Measurements from ENCODE around the gene FAR2. TPM values are rescaled to one million over a fixed set of nuclear protein-coding genes. Genes with fewer than 3 reads are reported as not detected.

FAR2 gene
- total RNA-seq, 1 donor from 2014 or later = 9.0 TPM

DNA sequence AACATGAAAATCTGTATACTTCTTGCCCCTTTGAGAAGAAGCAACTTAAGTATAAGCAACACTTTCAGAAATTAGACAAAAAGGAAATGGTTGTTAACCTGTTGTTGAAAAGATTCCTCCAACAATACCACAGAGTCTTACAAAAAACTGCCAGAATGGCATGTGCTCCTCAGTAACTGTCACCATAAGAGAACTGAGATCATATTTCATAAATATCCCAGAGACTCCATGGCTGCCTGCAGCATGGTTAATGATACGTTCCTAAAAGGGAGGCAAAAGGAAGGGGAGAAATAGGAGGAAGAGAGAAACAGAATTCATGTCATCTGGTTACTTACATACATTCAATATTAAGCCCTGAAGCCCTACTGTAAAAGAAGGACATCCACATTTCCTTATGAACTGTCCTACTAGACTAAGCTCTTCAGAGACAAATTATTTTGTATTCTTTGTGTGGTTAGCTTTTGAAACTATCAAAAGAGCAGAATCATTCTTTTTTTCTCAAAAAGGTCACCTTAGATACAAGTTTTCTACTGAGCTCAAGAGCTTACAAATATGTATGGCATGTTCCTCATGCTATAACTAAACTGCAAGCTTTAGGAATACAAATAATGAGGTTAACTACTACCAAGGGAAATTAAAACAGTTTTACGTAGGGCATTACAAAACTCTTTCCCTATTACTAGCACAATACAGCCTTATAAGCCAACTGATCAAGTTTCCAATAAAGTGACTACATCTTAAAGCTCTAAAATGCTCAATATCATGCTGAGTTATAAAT is 194.1 kb downstream of the FAR2 start:
- TF ChIP-seq, protein P1, sequence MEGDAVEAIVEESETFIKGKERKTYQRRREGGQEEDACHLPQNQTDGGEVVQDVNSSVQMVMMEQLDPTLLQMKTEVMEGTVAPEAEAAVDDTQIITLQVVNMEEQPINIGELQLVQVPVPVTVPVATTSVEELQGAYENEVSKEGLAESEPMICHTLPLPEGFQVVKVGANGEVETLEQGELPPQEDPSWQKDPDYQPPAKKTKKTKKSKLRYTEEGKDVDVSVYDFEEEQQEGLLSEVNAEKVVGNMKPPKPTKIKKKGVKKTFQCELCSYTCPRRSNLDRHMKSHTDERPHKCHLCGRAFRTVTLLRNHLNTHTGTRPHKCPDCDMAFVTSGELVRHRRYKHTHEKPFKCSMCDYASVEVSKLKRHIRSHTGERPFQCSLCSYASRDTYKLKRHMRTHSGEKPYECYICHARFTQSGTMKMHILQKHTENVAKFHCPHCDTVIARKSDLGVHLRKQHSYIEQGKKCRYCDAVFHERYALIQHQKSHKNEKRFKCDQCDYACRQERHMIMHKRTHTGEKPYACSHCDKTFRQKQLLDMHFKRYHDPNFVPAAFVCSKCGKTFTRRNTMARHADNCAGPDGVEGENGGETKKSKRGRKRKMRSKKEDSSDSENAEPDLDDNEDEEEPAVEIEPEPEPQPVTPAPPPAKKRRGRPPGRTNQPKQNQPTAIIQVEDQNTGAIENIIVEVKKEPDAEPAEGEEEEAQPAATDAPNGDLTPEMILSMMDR (IDR thresholded peaks at IDR 0.05; ENCODE audit: insufficient read depth, low read length, poor library complexity, severe bottlenecking) = no peak
- H3K4me3 ChIP-seq (ENCODE audit: low read depth, low read length) = no peak overlapping the region
- no peak for DNase-seq (ENCODE audit: low read depth)
- H3K27me3 ChIP-seq (ENCODE audit: control insufficient read depth, insufficient read depth, low read length) = no peaks in the 10 kb centered on the region
- no peaks in the 10 kb centered on the region for H3K36me3 ChIP-seq (ENCODE audit: control insufficient read depth, insufficient read depth, low read length)

DNA sequence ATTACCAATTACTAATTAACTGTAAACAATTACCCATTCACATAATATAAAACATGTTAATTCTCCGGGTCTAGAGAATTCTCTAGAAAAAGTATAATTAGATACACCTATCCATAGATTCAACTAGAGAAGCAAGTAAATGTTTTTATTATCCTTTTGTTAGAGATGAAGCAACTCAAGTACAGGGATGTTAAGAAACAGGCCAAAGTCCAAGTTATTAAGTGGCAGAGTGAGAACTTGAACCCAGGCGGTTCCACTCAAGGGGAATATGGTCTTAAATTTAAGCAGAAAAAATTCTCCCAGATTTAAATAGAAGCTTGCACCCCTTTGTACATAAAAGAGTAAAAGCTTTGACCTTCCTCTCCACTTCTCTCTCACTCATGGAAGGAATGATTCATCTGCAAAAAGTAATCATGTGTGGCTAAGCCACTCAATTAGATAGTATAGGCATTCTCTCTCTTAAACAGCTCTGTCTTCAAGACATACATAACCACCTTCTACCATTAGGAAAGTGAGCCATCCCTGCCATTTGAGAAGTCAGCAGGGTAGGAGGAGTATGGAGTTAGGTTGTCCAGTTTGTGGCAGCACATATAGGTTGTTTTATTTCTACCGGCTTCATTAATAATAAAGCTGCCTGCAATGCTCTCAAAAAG is 197.8 kb downstream of the FAR2 start:
- H3K36me3 ChIP-seq (ENCODE audit: control insufficient read depth, insufficient read depth, low read length) = no peaks in the 10 kb centered on the region
- TF ChIP-seq, protein P1 (IDR thresholded peaks at IDR 0.05; ENCODE audit: insufficient read depth, low read length, poor library complexity, severe bottlenecking) = no peak
- no peak overlapping the region for H3K4me3 ChIP-seq (ENCODE audit: low read depth, low read length)
- peak; percentile 2 for DNase-seq (ENCODE audit: low read depth)
- H3K27me3 ChIP-seq (ENCODE audit: control insufficient read depth, insufficient read depth, low read length) = no peaks in the 10 kb centered on the region

DNA sequence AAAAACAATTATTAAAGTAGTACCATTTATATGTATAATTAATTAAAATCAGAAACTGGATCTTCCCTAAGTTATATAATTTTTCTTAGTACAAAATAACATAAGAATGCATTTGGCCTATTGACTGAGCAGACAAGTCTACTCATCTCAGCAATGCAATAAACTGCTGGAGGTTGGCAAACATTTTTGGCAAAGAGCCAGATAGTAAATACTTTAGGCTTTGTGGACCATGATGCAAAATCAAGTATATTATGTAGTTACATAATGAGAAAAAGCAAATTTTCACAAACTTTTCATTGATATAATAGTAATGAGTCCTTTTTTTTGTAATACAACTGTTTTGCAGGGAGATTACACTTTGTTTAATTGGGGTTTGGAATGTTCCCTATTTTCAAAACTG is 201.0 kb downstream of the FAR2 start:
- Histone ChIP-seq H3K27me3 (ENCODE audit: control insufficient read depth, insufficient read depth, low read length) (no peaks in the 10 kb centered on the region), H3K36me3 (ENCODE audit: control insufficient read depth, insufficient read depth, low read length) (no peaks in the 10 kb centered on the region), H3K4me3 (ENCODE audit: low read depth, low read length) (no peak overlapping the region)
- DNase-seq (ENCODE audit: low read depth) = peak; percentile 2
- TF ChIP-seq, protein P1 (IDR thresholded peaks at IDR 0.05; ENCODE audit: insufficient read depth, low read length, poor library complexity, severe bottlenecking) = no peak

DNA sequence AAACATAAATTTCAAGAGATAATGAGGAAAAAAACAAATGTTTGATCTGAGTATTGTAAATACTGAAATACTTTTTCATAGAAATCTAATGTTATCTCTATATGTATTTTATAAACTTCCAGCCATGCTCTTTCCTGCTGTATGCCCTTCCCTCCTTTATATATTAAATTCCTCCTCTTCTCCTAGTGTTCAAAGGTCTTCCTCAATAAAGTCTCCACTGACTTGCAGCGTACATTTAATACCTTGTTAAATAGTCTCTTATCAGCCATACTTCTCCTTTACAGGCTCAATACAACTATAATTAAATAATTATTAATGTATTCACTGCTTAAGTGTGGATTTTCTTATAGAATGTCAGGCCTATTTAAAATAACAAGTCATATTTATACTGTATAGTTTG is 205.9 kb downstream of the FAR2 start:
- H3K27me3 ChIP-seq (ENCODE audit: control insufficient read depth, insufficient read depth, low read length) = no peaks in the 10 kb centered on the region
- TF ChIP-seq, protein P1 (IDR thresholded peaks at IDR 0.05; ENCODE audit: insufficient read depth, low read length, poor library complexity, severe bottlenecking) = no peak
- no peak for DNase-seq (ENCODE audit: low read depth)
- no peak overlapping the region for H3K4me3 ChIP-seq (ENCODE audit: low read depth, low read length)
- no peaks in the 10 kb centered on the region for H3K36me3 ChIP-seq (ENCODE audit: control insufficient read depth, insufficient read depth, low read length)

DNA sequence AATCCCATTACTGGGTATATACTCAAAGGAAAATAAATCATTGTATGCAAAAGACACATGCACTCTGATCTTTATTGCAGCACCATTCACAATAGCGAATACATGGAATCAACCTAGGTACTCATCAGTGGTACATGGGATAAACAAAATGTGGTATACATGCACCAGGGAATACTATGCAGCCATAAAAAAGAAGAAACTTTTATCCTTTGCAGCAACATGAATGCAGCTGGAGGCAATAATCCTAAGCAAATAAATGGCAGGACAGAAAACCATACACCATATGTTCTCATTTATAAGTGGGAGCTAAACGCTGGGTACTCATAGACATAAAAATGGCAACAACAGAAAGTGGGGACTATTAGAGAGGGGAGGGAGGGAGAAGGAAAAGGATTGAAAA is 216.0 kb downstream of the FAR2 start:
- Histone ChIP-seq H3K27me3 (ENCODE audit: control insufficient read depth, insufficient read depth, low read length) (no peaks in the 10 kb centered on the region), H3K4me3 (ENCODE audit: low read depth, low read length) (no peak overlapping the region), H3K36me3 (ENCODE audit: control insufficient read depth, insufficient read depth, low read length) (no peaks in the 10 kb centered on the region)
- TF ChIP-seq, protein P1 (IDR thresholded peaks at IDR 0.05; ENCODE audit: insufficient read depth, low read length, poor library complexity, severe bottlenecking) = no peak
- DNase-seq (ENCODE audit: low read depth) = no peak

Measured in kidney epithelial cell (primary cell).